Left ventricle myocardium inferior (tissue), 1 donor: ENCODE data around the gene CEP70. TPM values are rescaled to one million over a fixed set of nuclear protein-coding genes. Genes with fewer than 3 reads are reported as not detected.

Experiments used
- DNase-seq: peaks from one replicate; pipeline ENCODE4 v3.0.0-alpha.2; 2020
- H3K27ac ChIP-seq: fragments of 200-600 bp; replicated peaks from 2 replicates; pipeline ENCODE4 v1.8.0; 2021
- H3K27me3 ChIP-seq: fragments of 200-600 bp; 2 replicates; pipeline ENCODE4 v1.8.0; 2021; ENCODE audit warnings: low read depth
- H3K36me3 ChIP-seq: fragments of 200-600 bp; 2 replicates; pipeline ENCODE4 v1.8.0; 2021
- H3K4me1 ChIP-seq: fragments of 200-600 bp; 2 replicates; pipeline ENCODE4 v1.8.0; 2021
- H3K4me3 ChIP-seq: fragments of 200-600 bp; 2 replicates; pipeline ENCODE4 v1.8.0; 2021; ENCODE audit warnings: mild to moderate bottlenecking, moderate library complexity
- H3K9me3 ChIP-seq: fragments of 200-600 bp; replicated peaks from 2 replicates; pipeline ENCODE4 v1.8.0; 2021
- CTCF ChIP-seq: fragments of 200-600 bp; IDR thresholded peaks from 2 replicates; pipeline ENCODE4 v1.8.0; 2021; ENCODE audit warnings: antibody characterized with exemption, mild to moderate bottlenecking, borderline replicate concordance
- intact Hi-C: fragments of 100-400 bp; cut with micrococcal nuclease; formaldehyde crosslinking; loops from one replicate; pipeline ENCODE4 v1.11.0; 2022
- total RNA-seq: library from RNA; stranded (reverse); fragmentation: NEBNext Ultra II Directional; extraction: Animal tissue kit (Norgen Biotek cat#: 25700); gene quantifications from one replicate; pipeline ENCODE4 v1.2.1, GENCODE V29; 2021
- donor health status: DM: no; HTN: yes; CAD: no; lungs with severe emphysema.

CEP70 gene
- total RNA-seq, 1 donor from 2014 or later, result 25.8 TPM

- intact Hi-C loops, result loop anchor here (5.0 kb wide), 1 partner anchor 327 kb away; no protein-coding TSS in a partner anchor
- TF ChIP-seq CTCF, result no peak
- Histone ChIP-seq H3K27me3 (no peaks in the 10 kb centered on the region), H3K4me3 (peak overlapping the region; percentile 86), H3K36me3 (peaks cover 9% of the 10 kb centered on the region), H3K4me1 (peaks cover 21% of the 10 kb centered on the region), H3K27ac (peak overlapping the region; percentile 91), H3K9me3 (no peaks in the 10 kb centered on the region)
- no peak for DNase-seq
Measured at GRCh38 chr3:138594935-138595610, 1.0 kb upstream of the CEP70 start.

- DNase-seq, result no peak
- Histone ChIP-seq H3K4me3 (peak overlapping the region; percentile 86), H3K4me1 (peaks cover 21% of the 10 kb centered on the region), H3K36me3 (peaks cover 10% of the 10 kb centered on the region), H3K27me3 (no peaks in the 10 kb centered on the region), H3K27ac (peak overlapping the region; percentile 91), H3K9me3 (no peaks in the 10 kb centered on the region)
- TF ChIP-seq CTCF, result no peak
- intact Hi-C loops, result no loop called here
Measured at GRCh38 chr3:138593488-138594149, 441 bp downstream of the CEP70 start.

GRCh38 chr3:138591392-138591791, 2.7 kb downstream of the CEP70 start:
- no peak for DNase-seq
- TF ChIP-seq CTCF, result no peak
- H3K4me1 ChIP-seq, result peaks cover 21% of the 10 kb centered on the region
- no peaks in the 10 kb centered on the region for H3K27me3 ChIP-seq
- intact Hi-C loops, result no loop called here
- no peaks in the 10 kb centered on the region for H3K9me3 ChIP-seq
- H3K36me3 ChIP-seq, result peaks cover 10% of the 10 kb centered on the region
- H3K4me3 ChIP-seq, result no peak overlapping the region
- H3K27ac ChIP-seq, result no peak overlapping the region

GRCh38 chr3:138588445-138588844, 5.6 kb downstream of the CEP70 start:
- TF ChIP-seq CTCF, result no peak
- H3K4me3 ChIP-seq, result no peak overlapping the region
- no peaks in the 10 kb centered on the region for H3K27me3 ChIP-seq
- peaks cover 10% of the 10 kb centered on the region for H3K36me3 ChIP-seq
- intact Hi-C loops, result no loop called here
- H3K27ac ChIP-seq, result no peak overlapping the region
- DNase-seq, result no peak
- no peaks in the 10 kb centered on the region for H3K9me3 ChIP-seq
- H3K4me1 ChIP-seq, result peaks cover 12% of the 10 kb centered on the region

- H3K36me3 ChIP-seq, result peaks cover 10% of the 10 kb centered on the region
- DNase-seq, result no peak
- intact Hi-C loops, result no loop called here
- no peak overlapping the region for H3K4me3 ChIP-seq
- H3K9me3 ChIP-seq, result no peaks in the 10 kb centered on the region
- no peak for TF ChIP-seq CTCF
- no peak overlapping the region for H3K27ac ChIP-seq
- peaks cover 1% of the 10 kb centered on the region for H3K4me1 ChIP-seq
- H3K27me3 ChIP-seq, result no peaks in the 10 kb centered on the region
Measured at GRCh38 chr3:138587374-138587773, 6.7 kb downstream of the CEP70 start.
